ENCODE measurements around the gene LRP8. TPM values are rescaled to one million over a fixed set of nuclear protein-coding genes. Genes with fewer than 3 reads are reported as not detected.
A peak's percentile ranks its signal among the peaks of the same experiment; 100 is the strongest.

Gene LRP8
- total and polyA plus RNA-seq, 11 donors: 0.27 to 8.0 (median 1.7) TPM

GRCh38 chr1:53344921-53345838 is 17.3 kb upstream of the LRP8 start:
- H3K4me1 ChIP-seq: no peaks in the 10 kb centered on the region
- intact Hi-C loops (cut with DNase I): no loop called here
- H3K27me3 ChIP-seq: peaks cover 0 to 3% (median 0%) of the 10 kb centered on the region in 9 donors
- peak in 1 of 5 donors; percentile 4 for DNase-seq
- H3K4me3 ChIP-seq: no peak overlapping the region
- 88 to 92% (median 91%) methylated on average over 11 of the region's 11 CpGs for WGBS, 4 donors
- TF ChIP-seq POLR2A (IDR thresholded peaks at IDR 0.05): no peak
- TF ChIP-seq, protein P1, sequence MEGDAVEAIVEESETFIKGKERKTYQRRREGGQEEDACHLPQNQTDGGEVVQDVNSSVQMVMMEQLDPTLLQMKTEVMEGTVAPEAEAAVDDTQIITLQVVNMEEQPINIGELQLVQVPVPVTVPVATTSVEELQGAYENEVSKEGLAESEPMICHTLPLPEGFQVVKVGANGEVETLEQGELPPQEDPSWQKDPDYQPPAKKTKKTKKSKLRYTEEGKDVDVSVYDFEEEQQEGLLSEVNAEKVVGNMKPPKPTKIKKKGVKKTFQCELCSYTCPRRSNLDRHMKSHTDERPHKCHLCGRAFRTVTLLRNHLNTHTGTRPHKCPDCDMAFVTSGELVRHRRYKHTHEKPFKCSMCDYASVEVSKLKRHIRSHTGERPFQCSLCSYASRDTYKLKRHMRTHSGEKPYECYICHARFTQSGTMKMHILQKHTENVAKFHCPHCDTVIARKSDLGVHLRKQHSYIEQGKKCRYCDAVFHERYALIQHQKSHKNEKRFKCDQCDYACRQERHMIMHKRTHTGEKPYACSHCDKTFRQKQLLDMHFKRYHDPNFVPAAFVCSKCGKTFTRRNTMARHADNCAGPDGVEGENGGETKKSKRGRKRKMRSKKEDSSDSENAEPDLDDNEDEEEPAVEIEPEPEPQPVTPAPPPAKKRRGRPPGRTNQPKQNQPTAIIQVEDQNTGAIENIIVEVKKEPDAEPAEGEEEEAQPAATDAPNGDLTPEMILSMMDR (IDR thresholded peaks at IDR 0.05): no peak
- no peak for ATAC-seq
- H3K9me3 ChIP-seq: no peaks in the 10 kb centered on the region
- H3K36me3 ChIP-seq: no peaks in the 10 kb centered on the region
- H3K27ac ChIP-seq: no peak overlapping the region

DNA sequence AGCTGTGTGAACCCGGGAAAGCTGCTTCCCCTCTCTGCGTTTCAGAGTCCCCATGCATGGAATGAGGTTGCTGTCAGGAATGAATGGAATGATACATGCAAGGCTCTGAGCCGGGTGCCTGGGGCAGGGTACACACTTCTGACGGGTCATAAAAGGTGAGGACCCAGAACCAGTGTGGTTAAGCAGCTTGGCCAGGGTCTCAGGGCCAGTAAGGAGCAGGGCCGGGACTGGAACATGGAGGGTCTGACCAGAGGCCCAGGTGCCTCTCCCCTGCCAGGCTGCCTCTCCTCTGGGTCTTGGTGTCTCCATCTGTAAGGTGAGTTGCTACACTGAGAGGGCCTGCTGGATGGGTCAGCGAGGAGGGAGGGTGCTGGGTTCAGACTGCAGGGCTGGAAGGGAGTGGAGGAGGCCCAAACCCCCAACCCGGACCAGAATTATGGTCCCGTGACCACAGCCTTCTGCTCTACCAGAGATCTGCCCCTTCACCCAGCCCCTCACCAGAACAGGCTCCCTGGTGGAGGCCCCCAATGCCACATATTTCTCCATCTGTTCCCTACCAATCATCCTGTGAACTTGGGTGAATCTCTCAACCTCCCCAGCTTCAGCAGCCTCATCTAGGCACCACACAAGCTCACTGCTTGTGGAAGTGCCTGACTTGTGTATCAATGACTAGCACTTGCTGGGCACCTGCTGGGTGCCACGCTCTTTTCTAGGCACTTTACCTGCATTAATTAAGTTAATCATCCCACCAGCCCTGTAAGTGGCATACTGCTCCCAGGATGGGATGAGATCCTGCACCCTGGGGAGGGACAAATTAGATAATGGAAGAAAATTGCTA is 16.2 kb upstream of the LRP8 start:
- Histone ChIP-seq H3K27ac (no peak overlapping the region), H3K27me3 (peaks cover 0 to 4% (median 0%) of the 10 kb centered on the region in 9 donors), H3K4me1 (no peaks in the 10 kb centered on the region), H3K4me3 (no peak overlapping the region), H3K9me3 (no peaks in the 10 kb centered on the region), H3K36me3 (no peaks in the 10 kb centered on the region)
- ATAC-seq (no peak), DNase-seq (peak in 1 of 5 donors; percentile 9)
- intact Hi-C loops (cut with DNase I): no loop called here
- TF ChIP-seq, protein P1 (IDR thresholded peaks at IDR 0.05): no peak
- TF ChIP-seq POLR2A (IDR thresholded peaks at IDR 0.05): no peak
- WGBS, 4 donors: 58 to 75% (median 67%) methylated on average over 6 to 9 of the region's 9 CpGs

DNA sequence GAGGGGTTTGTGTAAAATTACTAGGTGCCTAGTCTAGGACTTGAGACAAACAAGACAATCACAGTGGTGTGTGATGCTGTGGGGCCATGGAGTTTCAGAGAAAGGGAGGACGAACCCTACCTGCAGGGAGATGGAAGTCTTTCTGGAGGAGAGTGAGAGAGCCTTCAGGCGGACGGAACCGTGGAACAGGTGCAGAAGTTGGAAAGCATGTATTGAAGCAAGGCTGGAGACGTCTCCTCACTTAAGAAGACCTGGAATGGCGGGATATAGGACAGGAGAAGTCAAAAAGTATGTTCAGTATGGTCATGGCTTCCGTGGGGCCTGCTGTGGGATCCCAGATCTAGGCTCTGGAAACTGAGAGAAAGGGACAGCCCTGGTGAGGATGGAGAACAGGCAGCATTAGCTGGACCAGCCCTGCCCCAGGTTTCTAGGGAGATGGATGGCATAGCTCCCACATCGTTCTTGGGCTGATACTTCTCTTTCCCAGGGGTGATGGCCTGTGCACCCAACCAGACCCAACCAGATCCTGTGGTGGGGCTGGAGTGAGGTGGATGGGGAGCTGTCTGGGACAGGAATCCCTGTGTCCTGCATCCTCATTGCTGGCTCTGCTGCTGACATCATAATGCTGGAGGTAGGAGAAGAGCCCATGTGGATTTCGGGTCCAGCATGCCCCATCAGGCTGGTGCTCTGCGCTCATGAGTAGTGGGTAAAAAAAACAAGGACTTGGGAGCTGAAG is 15.0 kb upstream of the LRP8 start:
- peaks cover 0 to 14% (median 0%) of the 10 kb centered on the region in 9 donors for H3K27me3 ChIP-seq
- H3K36me3 ChIP-seq: no peaks in the 10 kb centered on the region
- DNase-seq (peak in 1 of 5 donors; percentile 6), ATAC-seq (no peak)
- H3K9me3 ChIP-seq: no peaks in the 10 kb centered on the region
- H3K4me3 ChIP-seq: no peak overlapping the region
- WGBS, 4 donors: 83 to 89% (median 84%) methylated on average over 9 to 10 of the region's 10 CpGs
- H3K4me1 ChIP-seq: no peaks in the 10 kb centered on the region
- no peak overlapping the region for H3K27ac ChIP-seq
- TF ChIP-seq, protein P1 (IDR thresholded peaks at IDR 0.05): no peak
- TF ChIP-seq POLR2A (IDR thresholded peaks at IDR 0.05): no peak
- intact Hi-C loops (cut with DNase I): no loop called here

Measured in heart left ventricle (tissue), 16 donors.